ENCODE data around the gene PRRT1B. TPM values are rescaled to one million over a fixed set of nuclear protein-coding genes. Genes with fewer than 3 reads are reported as not detected.

PRRT1B gene
- total and polyA plus RNA-seq, 8 donors = 2.3 to 5.0 (median 3.2) TPM

GRCh38 chr9:131534721-131535237, 10.5 kb upstream of the PRRT1B start:
- 10 to 11% methylated on average over 8 of the region's 8 CpGs for WGBS, 2 donors
- no peaks in the 10 kb centered on the region for H3K9me3 ChIP-seq
- intact Hi-C loops (cut with DNase I) = no loop called here
- H3K4me1 ChIP-seq = peaks cover 3 to 16% (median 4%) of the 10 kb centered on the region in 3 donors
- ATAC-seq (peak; percentile 7 to 59 (median 45)), DNase-seq (peak in 1 of 6 donors; percentile 50), FAIRE-seq (no peak)
- no peak overlapping the region for H3K27ac ChIP-seq
- H3K36me3 ChIP-seq = no peaks in the 10 kb centered on the region
- H3K4me3 ChIP-seq = no peak overlapping the region
- no peak for TF ChIP-seq CTCF (IDR thresholded peaks at IDR 0.05)
- no peaks in the 10 kb centered on the region for H3K27me3 ChIP-seq

GRCh38 chr9:131537946-131538345, 7.4 kb upstream of the PRRT1B start:
- H3K36me3 ChIP-seq = no peaks in the 10 kb centered on the region
- no peak for TF ChIP-seq CTCF (IDR thresholded peaks at IDR 0.05)
- H3K27ac ChIP-seq = no peak overlapping the region
- H3K9me3 ChIP-seq = no peaks in the 10 kb centered on the region
- no peaks in the 10 kb centered on the region for H3K27me3 ChIP-seq
- no peak for FAIRE-seq
- 96 to 97% methylated on average over 19 of the region's 19 CpGs for WGBS, 2 donors
- DNase-seq = no peak
- no peak overlapping the region for H3K4me3 ChIP-seq
- intact Hi-C loops (cut with DNase I) = no loop called here
- no peak for ATAC-seq
- H3K4me1 ChIP-seq = peaks cover 0 to 7% (median 0%) of the 10 kb centered on the region in 3 donors

- Histone ChIP-seq H3K27me3 (no peaks in the 10 kb centered on the region), H3K9me3 (no peaks in the 10 kb centered on the region), H3K27ac (no peak overlapping the region), H3K36me3 (no peaks in the 10 kb centered on the region), H3K4me1 (peaks cover 0 to 7% (median 0%) of the 10 kb centered on the region in 3 donors), H3K4me3 (no peak overlapping the region)
- no peak for TF ChIP-seq CTCF (IDR thresholded peaks at IDR 0.05)
- DNase-seq (no peak), FAIRE-seq (no peak), ATAC-seq (no peak)
- WGBS, 2 donors = 90 to 96% methylated on average over 7 of the region's 7 CpGs
- intact Hi-C loops (cut with DNase I) = no loop called here
These were observed 6.0 kb upstream of the PRRT1B start for GRCh38 chr9:131539223-131539923.

GRCh38 chr9:131543141-131543540, 2.2 kb upstream of the PRRT1B start:
- intact Hi-C loops (cut with DNase I) = no loop called here
- DNase-seq = no peak
- WGBS, 2 donors = 95 to 97% methylated on average over 6 of the region's 6 CpGs
- Histone ChIP-seq H3K36me3 (no peaks in the 10 kb centered on the region), H3K4me3 (no peak overlapping the region), H3K27ac (no peak overlapping the region), H3K4me1 (peaks cover 0 to 5% (median 4%) of the 10 kb centered on the region in 3 donors), H3K27me3 (no peaks in the 10 kb centered on the region), H3K9me3 (no peaks in the 10 kb centered on the region)
- no peak for ATAC-seq
- no peak for TF ChIP-seq CTCF (IDR thresholded peaks at IDR 0.05)
- FAIRE-seq = no peak

- DNase-seq (peak in 3 of 6 donors; percentile 18 to 73 (median 61)), ATAC-seq (peak; percentile 37 to 61 (median 47)), FAIRE-seq (no peak)
- H3K4me1 ChIP-seq = peaks cover 0 to 5% (median 4%) of the 10 kb centered on the region in 3 donors
- H3K4me3 ChIP-seq = peak overlapping the region; percentile 28 to 55 (median 42)
- H3K27ac ChIP-seq = no peak overlapping the region
- H3K36me3 ChIP-seq = no peaks in the 10 kb centered on the region
- TF ChIP-seq CTCF (IDR thresholded peaks at IDR 0.05) = no peak
- no peaks in the 10 kb centered on the region for H3K9me3 ChIP-seq
- 1 to 3% methylated on average over 20 to 30 of the region's 30 CpGs for WGBS, 2 donors
- intact Hi-C loops (cut with DNase I) = no loop called here
- H3K27me3 ChIP-seq = no peaks in the 10 kb centered on the region
These were observed 538 bp downstream of the PRRT1B start for GRCh38 chr9:131545786-131546335.
